GM18502 (cell line): ENCODE results near the gene MUSTN1.

Experiments
- ATAC-seq: cut with Tn5 transposase; IDR thresholded peaks from one replicate; pipeline ENCODE4 v1.9.1; 2021; ENCODE audit warnings: mild to moderate bottlenecking; ENCODE audit not compliant: unreplicated experiment, poor library complexity

The MUSTN1 gene

DNA sequence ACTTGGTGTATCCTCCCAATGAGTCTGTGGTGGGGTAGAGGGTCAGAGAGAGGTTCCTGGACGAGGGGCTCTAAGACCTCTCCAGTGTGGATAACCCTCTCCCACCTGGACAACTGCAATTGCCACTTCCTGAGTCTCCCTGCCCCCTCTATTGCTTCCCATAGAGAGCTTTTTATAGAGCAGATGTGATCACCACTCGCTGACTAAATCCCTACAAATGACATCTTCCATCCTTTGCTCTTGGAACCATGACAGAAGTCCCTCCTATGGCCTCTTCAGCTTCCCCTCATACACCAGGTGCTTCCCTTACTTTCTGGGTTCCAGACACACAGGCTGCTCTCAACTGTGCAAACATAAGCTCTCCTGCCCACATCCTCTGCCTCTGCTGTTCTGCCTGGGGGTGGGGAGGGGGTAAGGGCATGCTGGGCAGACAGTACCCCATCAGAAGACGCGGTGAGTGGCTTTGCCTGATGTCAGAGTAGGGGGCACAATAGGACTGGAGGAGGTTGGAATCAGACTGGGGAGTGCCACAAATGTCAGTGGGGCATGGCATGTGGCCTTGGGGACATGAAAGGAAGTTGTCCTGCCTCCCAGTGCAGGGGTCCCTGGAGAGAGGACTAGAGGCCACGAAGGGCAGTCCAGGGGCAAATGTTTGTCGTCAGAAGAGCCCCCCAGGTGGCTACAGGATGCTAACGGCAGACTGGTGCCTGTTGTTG, 25.0 kb downstream of the MUSTN1 start:
- no peak for ATAC-seq

DNA sequence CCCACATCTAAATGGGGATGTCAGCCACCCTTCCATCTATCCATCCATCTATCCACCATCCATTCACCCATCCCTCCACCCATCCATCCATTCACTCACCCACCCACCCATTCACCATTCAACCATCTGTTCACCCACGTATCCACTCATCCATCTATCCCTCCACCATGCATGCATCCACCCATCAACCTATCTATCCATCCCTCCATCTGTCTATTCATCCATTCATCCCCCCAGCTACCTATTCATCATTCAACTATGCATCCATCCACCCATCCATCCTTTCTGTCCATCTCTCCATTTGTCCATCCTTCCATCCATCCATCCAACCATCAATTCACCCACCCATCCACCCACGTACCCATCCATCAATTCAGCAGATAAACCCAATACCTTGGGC, 25.7 kb downstream of the MUSTN1 start:
- ATAC-seq = no peak

DNA sequence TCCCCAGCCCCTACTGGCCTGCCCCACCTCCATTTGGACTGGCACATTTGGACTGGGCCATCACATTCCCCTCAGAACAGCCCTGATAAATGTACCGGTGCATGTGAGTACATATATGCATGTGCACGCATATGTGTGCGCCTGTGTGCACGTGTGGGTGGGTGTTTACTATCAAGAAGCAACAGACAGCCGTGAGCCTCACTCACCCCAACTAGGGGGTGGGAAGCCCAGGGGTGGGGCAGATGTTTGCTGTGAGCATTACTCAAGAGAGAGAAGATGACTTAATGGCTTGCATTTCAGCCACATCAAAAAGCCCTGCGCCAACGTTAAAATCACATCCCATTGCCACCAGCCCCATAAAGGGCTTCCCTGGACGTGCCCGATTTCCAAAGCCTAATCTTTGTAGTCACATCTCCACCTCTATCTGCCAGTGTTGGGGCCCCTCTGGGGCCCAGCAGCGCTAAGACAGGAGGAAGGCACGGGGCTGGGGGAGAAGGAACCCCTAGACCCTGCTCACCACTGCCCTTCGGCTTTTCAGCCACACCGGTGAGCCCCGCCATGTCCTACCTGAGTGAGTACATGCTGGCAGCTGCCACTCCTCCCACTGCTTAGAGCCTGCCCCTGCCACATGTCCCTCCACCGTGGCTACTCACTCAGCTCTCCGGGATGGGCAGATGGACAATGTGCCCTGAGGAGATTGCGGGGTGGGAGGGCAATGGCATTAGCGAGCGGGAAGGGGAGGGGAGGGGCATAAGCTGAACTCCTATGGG, 29.4 kb downstream of the MUSTN1 start:
- no peak for ATAC-seq

DNA sequence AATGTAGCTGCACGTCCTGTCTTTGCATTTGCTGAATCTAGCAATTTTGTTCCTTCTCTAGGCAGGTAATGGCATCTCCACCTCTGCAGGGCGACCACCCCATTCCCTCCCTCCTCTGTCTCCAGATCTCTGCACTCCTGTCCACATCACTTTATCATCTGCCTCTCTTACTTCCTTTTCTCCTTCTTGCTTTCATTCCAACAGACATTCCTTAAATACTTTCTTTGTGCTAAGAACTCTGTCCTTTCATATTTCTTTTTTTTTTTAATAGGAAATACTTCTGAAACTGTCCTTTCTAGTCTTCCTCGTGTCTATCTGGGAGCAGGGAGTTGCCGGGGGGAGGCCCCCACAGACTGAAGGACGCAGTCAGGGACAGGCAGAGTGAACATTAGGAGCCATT, 33.0 kb downstream of the MUSTN1 start:
- no peak for ATAC-seq

DNA sequence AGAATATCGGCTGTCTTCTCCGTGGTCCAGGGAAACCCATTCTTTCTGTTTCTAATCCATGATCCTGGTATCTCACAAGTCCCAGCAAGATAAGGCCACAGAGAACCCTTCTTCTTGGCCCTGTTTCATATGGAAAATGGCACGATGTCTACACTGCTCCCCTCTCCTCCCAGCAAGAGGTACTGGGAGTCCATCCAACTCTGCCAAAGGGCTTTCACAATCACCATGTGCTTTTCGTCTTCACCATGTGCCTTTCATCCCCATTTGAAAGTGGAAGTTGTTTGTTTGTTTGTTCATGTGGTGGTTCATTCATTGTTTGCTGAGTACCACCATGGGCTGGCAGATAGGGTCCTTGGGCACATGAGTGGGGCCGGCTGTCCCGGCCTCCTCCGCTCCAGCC, 34.7 kb downstream of the MUSTN1 start:
- ATAC-seq = no peak

DNA sequence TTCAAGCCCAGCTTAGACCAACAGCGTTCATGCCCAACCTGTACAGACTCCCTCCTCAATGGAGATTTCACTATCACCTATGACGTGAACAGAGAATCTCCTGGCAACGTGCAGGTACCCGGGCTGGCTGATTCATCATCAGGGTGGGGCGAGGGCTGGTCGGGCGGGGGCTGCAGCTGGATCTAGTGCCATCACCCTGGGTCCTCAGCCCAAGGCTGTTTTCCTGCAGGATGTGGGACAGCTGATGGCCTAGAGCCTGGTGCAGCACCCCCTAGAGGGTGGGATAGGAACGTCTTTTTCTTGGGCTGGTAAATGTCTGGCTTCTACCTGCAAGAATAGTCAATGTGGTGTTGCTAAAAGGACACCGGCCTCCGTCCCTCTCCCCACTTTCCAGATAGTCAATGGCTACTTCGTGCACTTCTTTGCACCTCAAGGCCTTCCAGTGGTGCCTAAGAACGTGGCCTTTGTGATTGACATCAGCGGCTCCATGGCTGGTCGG, 35.8 kb downstream of the MUSTN1 start:
- no peak for ATAC-seq

DNA sequence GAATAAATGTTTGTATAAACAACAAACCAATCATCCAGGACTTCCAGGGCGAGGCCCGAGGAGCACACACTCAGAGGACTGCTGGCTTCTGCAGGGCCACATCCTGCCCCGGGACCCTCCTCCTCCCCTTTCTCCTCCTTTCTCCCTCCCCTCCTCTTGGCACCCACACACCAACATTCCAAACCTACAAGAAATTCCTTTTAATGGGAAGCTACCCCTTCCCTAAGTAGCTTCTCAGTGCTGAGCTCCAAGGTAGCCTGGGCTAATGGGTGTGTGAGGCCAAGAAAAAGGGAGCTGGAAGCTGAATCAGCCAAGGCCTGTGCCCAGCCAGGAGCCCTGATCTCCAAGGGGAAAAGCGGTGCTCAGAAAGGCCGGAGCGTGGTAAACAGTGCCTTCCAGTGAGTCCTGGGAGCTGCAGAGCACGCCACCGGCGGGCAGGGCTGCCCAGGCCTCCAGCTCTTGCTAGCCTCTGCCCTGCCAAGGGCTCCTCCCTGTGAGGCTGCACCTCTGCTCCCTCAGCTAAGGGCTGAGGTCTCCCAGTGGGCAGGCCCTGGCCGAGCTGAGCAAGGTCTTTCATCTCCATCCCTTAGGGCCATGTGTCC, 36.3 kb downstream of the MUSTN1 start:
- no peak for ATAC-seq

DNA sequence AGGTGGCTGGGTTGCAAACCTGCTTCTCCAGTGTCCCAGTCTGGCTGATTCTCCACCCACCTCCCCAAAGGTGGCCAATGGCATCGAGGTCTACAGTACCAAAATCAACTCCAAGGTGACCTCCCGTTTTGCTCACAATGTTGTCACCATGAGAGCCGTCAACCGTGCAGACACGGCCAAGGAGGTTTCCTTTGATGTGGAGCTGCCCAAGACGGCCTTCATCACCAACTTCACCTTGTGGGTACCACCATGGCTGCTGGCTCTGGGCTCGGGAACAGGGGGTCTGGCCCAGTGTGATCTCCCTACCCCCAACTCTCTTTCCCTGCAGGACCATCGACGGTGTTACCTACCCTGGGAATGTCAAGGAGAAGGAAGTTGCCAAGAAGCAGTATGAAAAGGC, 38.4 kb downstream of the MUSTN1 start:
- ATAC-seq = no peak

DNA sequence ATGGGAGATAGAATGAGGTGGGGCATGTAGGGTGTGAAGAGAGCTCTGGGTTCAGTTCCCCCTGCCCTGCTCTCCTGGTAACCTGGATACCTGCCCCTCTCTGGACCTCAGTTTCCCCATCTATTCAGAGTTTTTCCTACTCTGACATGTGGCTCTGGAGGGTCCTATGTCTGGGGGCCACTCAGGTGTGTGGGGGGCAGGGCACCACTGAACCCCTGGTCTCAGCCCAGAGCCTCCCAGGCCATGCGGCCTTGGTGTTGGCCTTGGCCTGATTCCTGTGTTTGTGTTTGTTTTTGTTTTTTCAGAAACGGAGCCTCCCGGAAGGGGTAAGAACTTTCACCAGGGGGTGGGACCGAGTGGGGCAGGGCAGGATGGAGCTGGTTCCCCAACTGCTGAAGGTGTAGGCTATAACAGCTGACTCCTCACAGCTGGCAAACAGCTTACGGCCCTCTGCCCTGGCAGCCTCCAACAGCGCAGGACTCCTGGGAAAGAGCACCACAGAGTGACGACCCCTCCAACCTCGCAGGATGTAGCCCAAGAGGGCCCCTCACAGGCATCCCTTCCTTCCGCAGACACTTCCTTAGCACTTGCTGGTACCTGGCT, 39.4 kb downstream of the MUSTN1 start:
- ATAC-seq = no peak

DNA sequence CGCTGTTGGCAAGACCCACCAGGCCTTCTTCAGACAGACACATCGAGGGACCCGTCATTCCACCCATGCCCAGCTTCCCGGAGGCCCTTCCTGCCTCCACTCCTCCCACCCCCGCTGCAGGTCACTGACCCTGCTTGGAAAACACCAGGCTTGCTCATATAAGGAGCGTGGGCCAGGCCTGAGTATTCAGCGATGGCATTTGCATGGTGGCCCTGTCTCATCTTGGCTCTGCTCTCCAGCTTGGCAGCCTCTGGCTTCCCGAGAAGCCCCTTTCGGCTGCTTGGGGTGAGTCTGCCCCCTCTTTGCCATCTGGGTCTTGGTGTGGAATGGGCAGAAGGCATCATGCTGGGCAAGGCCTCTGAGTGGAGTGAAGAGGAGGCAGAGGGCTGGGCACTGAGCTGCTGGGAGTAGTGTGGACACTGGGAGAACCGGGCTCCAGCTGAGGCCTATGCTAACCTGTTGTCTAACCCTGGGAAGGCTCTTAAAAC, 40.2 kb downstream of the MUSTN1 start, which contains the start of gene ITIH3:
TSS of gene ITIH3 (plus strand) at position 185 of the 488 bp plus-strand sequence. CDS start at position 193, 8 bp downstream.
- no peak for ATAC-seq

DNA sequence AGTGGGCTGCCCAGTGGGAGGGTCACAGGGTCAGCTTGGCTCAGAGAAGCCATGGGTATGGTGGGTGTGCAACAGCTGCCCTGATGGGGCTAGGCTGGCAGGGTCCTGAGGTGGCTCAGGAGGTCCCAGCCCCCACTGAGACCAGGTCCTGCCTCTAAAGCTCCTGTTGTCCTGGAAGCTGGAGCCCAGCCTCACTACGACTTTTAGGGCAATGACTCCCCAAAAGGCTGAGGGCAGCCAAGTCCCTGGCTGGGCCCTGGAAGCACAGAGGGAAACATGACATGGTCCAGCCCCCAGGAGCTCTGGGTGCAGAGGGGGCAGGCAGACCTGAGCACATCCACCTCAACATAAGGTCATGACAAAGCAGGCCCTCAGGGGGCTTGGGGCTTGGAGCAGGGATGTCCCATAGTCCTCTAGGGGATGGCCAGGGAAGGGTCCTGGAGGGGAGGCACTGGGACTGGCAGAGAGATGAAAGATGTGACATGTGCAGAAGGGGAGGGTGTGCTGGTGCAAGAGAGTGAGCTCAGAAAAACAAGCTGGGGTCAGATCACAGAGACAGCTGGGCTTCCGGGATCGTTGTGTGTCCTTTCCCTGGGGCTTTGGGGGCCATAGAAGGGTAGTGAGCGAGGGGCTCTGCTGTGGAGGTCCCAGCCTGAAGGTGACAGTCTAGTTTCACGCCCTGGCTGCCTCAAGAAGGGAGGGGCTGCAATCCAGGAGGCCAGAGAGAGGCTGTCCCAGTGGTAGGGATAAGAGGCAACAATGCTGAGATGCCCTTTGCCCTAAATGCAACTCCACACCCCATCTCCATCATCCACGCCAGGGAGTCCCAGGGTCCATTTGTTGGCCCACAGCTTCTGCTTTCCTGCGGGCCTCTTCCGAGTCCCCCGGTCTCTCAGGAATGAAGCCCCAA, 40.9 kb downstream of the MUSTN1 start:
- ATAC-seq = no peak

DNA sequence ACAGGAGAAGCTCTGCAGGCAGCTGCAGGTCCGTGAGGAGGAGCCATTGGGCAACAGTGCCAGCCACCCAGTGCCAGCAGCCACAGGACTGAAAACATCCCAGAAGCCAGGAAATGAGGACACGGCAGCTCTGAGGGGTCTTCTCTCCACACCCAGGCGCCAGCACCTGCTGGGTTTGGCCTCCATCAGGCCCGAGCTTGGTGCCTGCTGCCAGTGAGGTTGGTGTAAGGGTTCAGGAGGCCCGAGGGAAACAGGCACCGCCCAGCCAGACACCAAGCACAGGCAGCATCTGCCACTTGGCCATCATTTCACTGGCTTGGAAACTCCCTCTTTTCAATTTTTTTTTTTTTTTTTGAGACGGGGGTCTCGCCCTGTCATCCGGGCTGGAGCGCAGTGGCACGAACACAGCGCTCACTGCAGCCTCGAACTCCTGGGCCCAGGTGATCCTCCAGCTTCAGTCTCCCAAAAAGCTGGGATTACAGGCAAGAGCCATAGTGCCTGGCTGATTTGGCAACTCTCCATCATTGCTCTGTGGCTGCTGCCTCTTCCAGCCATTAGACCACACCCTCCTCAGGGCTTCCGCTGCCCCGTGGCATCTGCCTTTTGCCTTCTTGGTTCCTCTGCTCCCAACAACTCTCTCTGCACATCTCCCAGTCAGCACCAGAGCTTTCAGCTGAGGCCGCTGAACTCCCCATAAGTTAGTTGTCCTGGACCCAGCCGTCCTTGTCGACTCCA, 41.7 kb downstream of the MUSTN1 start:
- ATAC-seq = no peak

DNA sequence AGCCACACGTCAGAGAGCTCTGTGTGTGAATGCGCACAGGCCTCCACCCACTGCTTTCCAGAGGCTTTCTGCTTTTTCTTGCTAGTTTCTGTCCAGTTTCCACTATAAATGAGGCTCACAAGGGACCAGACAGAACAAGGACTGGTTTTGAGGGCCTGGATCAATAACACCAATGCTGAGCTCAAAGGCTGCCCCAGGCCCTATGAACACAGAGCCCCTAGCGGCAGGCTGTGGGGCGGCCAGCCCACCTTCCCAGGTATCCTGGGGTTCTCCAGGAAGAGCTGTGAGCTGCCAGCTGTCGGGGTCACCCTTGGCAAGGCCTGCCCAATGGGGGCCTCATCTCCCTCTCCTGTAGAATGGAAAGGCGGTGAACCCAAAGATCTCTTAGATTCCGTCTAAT, 42.4 kb downstream of the MUSTN1 start:
- no peak for ATAC-seq

DNA sequence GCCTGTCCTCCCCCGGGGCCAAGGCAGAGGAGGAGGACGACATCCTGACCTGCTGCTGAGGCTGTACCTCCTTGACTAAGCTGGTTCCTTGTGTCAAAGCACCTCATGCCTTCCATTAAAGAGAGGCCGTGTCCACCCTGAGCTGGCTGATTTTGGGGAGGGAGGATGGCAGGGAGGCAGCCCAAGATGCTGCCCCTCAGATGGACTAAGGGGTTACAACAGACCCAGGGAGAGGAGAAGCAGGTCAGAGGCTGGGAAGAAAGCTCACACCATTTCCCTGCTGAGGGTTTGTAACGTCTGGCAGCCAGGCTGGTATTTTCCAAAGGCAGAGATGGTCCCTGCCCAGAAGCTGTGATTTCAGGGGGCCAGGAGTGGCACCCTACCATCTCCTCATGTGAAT, 42.9 kb downstream of the MUSTN1 start:
- no peak for ATAC-seq

DNA sequence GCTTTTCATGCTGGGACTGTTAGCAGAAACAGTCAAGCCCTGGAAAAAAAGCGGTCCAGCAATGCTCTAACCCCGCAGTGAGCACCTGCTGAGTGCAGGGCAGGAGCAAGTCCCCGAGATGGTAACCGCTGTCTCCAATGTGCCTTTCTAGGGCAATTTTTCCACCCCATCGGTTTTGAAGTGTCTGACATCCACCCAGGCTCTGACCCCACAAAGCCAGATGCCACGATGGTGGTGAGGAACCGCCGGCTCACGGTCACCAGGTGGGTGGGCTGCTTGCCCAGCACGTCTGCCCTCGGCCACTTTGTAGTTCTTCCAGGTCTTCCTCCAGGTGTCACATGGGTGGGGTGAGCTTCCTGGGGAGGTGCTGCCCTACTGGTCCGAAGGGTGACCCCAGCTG, 43.5 kb downstream of the MUSTN1 start:
- no peak for ATAC-seq

DNA sequence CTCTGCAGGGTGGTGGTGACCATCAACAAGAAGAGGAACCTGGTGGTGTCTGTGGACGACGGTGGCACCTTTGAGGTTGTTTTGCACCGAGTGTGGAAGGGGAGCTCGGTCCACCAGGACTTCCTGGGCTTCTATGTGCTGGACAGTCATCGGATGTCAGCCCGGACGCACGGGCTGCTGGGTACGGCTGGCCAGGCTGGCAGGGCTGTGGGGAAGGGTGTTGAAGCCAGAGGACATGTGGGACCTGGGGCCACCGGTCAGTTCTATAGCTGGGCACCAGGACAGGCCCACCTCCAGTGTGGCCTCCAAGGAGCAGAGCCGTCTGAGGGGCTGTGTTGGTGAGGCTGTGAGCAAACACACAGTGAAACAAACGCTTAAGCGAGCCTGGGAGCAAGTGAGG, 44.1 kb downstream of the MUSTN1 start:
- no peak for ATAC-seq

DNA sequence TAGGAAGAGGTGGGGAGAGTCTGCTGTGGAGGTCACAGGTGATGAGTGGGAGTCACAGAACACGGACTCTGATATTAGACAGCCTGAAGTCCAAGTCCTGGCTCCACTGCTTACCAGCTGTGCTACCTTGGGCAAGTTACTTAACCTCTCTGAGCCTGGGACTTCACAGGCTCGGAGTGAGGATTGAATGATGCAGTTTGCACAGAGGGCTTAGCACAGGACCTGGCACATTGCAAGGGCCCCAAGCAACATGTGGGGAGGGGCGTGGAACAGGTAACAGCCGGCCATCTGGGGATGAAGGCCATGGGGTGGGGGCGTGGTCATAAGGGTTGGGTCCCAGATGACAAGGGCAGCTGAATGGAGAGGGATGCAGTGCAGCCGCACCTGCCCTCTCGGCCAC, 44.5 kb downstream of the MUSTN1 start:
- ATAC-seq = no peak

DNA sequence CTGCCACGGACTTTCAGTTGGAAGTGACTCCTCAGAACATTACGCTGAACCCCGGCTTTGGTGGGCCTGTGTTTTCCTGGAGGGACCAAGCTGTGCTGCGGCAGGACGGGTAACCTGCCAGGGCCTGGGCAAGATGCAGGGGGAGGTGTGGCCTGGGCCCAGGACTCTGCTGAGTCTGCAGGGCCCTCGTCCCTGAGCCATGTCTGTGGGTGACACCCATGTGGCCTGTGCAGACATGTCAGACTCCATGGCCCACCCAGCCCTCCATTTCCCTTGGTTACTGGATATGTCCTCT, 45.1 kb downstream of the MUSTN1 start:
- no peak for ATAC-seq
